ENCODE measurements around the gene ARVCF. TPM values are rescaled to one million over a fixed set of nuclear protein-coding genes. Genes with fewer than 3 reads are reported as not detected.

ARVCF gene
- total RNA-seq, 4 donors from 2014 or later = 25.2 to 53.7 (median 38.1) TPM

DNA sequence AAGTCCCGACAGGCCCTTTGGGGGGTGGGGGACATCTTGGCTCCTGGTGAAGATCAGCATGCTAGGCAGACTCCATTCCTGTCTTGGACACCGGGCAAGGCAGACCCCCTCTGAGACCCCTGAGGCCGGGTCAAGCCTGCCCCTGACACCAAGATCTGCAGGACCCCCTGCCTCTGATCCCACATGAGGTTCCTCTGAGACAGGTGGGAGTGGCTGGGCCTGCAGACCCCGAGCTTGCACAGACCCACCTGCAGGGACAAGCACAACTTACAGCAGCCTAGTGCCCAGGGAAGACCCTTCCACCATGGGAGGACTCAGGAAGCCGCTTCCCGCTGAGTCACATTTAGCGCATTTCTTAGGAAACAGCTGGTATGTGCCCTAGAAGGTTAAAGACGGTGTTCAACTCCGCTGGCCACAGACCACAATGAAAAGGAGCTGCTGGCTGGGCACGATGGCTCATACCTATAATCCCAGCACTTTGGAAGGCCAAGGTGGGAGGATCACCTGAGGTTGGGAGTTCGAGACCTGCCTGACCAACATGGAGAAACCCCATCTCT lies 15.5 kb downstream of the ARVCF start:
- TF ChIP-seq, protein P1, sequence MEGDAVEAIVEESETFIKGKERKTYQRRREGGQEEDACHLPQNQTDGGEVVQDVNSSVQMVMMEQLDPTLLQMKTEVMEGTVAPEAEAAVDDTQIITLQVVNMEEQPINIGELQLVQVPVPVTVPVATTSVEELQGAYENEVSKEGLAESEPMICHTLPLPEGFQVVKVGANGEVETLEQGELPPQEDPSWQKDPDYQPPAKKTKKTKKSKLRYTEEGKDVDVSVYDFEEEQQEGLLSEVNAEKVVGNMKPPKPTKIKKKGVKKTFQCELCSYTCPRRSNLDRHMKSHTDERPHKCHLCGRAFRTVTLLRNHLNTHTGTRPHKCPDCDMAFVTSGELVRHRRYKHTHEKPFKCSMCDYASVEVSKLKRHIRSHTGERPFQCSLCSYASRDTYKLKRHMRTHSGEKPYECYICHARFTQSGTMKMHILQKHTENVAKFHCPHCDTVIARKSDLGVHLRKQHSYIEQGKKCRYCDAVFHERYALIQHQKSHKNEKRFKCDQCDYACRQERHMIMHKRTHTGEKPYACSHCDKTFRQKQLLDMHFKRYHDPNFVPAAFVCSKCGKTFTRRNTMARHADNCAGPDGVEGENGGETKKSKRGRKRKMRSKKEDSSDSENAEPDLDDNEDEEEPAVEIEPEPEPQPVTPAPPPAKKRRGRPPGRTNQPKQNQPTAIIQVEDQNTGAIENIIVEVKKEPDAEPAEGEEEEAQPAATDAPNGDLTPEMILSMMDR (IDR thresholded peaks at IDR 0.05) = no peak
- TF ChIP-seq POLR2A (IDR thresholded peaks at IDR 0.05) = no peak
- intact Hi-C loops (cut with DNase I; ENCODE audit: low total_unique reads) = no loop called here
- WGBS, 2 donors = 80 to 84% methylated on average over 11 of the region's 11 CpGs
- H3K4me3 ChIP-seq (ENCODE audit: low read depth, poor library complexity, severe bottlenecking) = no peak overlapping the region
- DNase-seq (ENCODE audit: low spot score in 2 of 2) = no peak

DNA sequence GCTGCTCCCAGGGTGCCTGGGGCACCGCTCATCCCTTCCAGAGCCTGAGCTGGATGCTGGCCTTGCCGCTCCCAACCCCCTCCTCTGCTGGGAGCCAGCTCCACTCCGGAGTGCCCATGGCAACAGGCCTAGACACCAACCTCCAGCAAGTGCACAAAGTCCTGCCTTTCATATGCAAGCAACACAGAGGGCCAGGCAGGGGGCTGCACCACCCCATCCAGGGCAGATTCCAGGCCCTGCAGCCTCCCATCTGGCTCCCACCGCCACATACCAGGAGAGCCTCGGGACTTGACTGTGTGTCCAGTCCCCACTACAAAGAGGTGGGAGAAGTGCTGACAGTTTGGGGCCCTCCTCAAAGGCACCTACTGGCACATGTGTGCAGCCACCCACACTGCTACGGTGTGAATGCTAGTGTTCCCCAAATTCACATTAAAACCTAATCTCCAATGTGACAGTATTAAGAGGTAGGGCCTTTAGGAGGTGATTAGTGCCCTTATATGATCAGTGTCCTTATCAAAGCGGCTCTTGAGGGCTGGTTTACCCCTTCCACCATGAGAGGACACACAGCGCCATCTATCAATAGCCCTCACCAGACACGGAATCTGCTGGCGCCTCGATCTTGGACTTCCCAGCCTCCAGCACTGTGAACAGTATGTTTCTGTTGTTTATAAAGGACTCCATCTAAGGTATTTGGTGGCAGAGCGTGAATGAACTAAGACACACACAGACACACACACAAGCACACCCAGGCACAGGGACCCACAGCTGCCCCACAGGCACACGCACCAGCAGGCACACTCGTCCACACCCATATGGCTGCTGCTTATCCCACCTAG lies 16.2 kb downstream of the ARVCF start:
- 89 to 90% methylated on average over 11 to 14 of the region's 14 CpGs for WGBS, 2 donors
- DNase-seq (ENCODE audit: low spot score in 2 of 2) = no peak
- no peak for TF ChIP-seq POLR2A (IDR thresholded peaks at IDR 0.05)
- H3K4me3 ChIP-seq (ENCODE audit: low read depth, poor library complexity, severe bottlenecking) = no peak overlapping the region
- intact Hi-C loops (cut with DNase I; ENCODE audit: low total_unique reads) = no loop called here

DNA sequence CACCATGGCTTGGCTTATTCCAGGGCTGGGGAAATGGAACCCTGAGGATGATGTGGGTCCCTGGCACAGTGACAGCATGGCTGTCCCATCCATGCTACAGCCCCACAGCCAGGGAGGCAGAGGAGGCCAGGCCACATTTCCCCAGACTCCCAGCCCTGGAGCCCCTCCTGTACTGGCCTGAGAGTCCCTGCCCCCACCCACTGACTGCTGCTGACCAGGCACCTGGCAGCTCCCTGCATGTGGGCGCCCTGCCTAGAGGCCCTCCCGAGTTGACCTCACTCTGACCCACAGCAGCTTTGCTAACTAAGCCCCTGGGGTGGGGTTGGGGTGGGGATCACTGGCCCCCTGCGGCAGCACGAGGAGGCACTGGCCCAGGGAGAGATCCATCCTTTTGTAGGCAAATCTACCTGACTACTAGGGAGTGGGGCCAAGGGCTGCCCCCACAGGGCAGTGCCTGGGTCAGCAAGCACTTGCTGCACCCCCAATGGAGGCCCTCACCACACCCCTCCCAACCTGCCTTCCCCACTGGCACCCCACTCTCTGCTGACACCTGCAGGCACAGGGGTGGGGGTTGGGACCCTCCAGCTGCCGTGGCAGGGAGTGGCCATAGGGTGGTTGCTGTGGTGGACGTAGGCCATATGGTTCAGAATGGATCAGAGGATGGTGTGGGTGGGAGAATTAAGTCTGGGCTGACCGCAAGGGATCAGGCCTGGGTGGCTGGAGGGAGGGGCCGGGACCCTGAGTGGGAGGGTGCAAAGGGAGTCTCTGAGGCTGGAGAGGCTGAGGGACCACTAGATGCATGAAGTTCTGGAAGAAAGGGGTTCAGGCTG lies 17.4 kb downstream of the ARVCF start:
- WGBS, 2 donors = 64 to 66% methylated on average over 8 of the region's 8 CpGs
- DNase-seq (ENCODE audit: low spot score in 2 of 2) = no peak
- H3K4me3 ChIP-seq (ENCODE audit: low read depth, poor library complexity, severe bottlenecking) = no peak overlapping the region
- TF ChIP-seq POLR2A (IDR thresholded peaks at IDR 0.05) = no peak
- TF ChIP-seq, protein P1 (IDR thresholded peaks at IDR 0.05) = no peak
- intact Hi-C loops (cut with DNase I; ENCODE audit: low total_unique reads) = no loop called here

DNA sequence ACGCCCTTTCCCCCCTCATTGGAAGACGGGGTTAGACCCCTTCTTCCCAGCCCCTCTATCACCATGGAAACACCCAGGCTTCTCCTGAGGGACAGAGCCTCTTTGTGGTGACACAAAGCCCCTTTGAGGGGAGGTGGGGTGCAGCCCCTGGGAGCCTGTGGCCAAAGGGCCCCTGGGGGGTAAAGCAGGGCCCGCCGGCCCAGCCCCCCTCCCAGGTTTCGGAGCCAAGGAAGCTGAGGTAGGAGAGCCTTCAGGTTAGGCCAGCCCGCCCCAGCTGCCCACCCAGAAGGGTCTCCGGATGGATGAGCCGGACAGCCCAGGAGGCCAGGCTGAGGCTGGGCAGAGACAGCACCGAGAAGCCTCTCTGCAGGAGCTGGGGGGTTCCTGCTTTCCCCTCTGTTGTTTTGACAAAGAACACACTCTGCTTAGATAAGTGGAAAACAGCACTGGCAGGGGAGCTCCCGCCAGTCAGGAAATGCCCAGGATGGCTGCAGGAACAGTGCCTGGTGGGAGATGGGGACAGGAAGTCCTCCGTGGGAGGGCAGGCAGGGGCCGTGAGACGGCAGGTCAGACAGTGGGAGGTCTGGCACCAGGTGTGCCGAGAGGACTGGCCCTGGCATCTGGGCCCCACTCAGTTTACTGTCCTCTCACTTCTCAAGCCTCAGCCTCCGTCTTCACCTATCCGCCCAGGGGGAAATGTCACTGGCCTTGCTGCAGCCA lies 18.2 kb downstream of the ARVCF start:
- WGBS, 2 donors = 78 to 85% methylated on average over 11 to 12 of the region's 16 CpGs
- no peak for DNase-seq (ENCODE audit: low spot score in 2 of 2)
- TF ChIP-seq, protein P1 (IDR thresholded peaks at IDR 0.05) = no peak
- no peak for TF ChIP-seq POLR2A (IDR thresholded peaks at IDR 0.05)
- intact Hi-C loops (cut with DNase I; ENCODE audit: low total_unique reads) = no loop called here
- H3K4me3 ChIP-seq (ENCODE audit: low read depth, poor library complexity, severe bottlenecking) = no peak overlapping the region

DNA sequence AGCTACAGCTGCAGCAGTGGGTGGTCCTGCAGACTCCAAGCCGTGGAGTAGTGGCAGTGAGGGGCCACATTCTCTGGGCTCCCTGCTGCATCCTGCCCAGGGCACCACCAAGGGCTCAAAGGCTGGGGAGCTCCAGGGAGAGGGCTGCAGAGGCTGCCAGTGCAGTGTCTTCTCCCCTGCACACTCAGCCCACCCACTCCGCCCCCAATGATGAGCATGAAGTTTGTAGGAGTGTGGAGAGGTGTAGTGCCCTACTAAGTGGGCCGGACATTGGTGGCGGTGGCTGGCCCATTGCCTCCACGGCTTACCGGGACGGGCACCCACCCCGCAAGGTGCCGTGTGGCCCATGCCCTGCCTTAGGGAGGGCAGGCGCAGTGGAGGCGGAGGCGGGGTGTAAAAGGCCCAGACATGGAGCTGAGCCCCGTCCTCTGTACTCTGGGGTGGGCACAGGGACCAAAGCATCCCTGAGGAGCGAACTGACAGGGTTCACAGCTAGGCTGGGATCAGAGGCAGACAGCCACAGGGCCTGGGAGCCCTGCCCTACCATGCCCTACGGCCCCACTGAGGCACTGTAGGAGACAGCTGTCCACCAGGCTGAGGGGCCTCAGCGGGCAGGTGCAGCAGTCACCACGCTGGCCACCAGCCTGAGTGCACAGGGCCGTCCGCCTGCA lies 18.9 kb downstream of the ARVCF start:
- WGBS, 2 donors = 87 to 91% methylated on average over 18 to 19 of the region's 19 CpGs
- no peak overlapping the region for H3K4me3 ChIP-seq (ENCODE audit: low read depth, poor library complexity, severe bottlenecking)
- TF ChIP-seq POLR2A (IDR thresholded peaks at IDR 0.05) = no peak
- TF ChIP-seq, protein P1 (IDR thresholded peaks at IDR 0.05) = no peak
- intact Hi-C loops (cut with DNase I; ENCODE audit: low total_unique reads) = no loop called here
- no peak for DNase-seq (ENCODE audit: low spot score in 2 of 2)
